ENCODE results near the gene CHAD. TPM values are rescaled to one million over a fixed set of nuclear protein-coding genes. Genes with fewer than 3 reads are reported as not detected.
A peak's percentile ranks its signal among the peaks of the same experiment; 100 is the strongest.
"Not testable (repeated sequence)": the region's sequence is repeated elsewhere in the genome, so short reads cannot be mapped to it uniquely, and the experiment has no call there.

Gene CHAD
- total RNA-seq, 1 donor from 2014 or later: 0.12 TPM

DNA sequence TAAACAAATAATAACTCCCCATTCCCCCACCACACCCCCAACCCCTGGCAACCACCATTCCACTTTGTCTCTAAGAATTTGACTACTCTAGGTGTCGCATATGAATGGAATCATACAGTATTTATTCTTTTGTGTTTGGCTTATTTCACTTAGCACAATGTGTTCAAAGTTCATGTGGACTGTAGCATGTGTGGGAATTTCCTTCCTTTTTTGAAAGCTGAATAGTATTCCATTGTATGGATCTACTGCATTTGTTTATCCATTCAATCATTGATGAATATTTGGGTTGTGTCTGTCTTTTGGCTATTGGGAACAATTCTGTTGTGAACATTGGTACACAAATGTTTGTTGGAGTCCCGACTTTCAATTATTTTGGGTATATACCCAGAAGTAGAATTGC is 45.9 kb downstream of the CHAD start:
- Mint-ChIP-seq H3K9me3 (ENCODE audit: low read depth) (no peaks in the 10 kb centered on the region), H3K36me3 (ENCODE audit: low read depth) (no peaks in the 10 kb centered on the region), H3K4me3 (ENCODE audit: unreplicated experiment) (no peak overlapping the region), H3K4me1 (ENCODE audit: low read depth) (peaks cover 39% of the 10 kb centered on the region), H3K27ac (ENCODE audit: unreplicated experiment) (no peak overlapping the region), H3K27me3 (ENCODE audit: low read depth) (peaks cover 3% of the 10 kb centered on the region)
- no peak for DNase-seq (ENCODE audit: low spot score)
- no peak for TF ChIP-seq CTCF (IDR thresholded peaks at IDR 0.05)

DNA sequence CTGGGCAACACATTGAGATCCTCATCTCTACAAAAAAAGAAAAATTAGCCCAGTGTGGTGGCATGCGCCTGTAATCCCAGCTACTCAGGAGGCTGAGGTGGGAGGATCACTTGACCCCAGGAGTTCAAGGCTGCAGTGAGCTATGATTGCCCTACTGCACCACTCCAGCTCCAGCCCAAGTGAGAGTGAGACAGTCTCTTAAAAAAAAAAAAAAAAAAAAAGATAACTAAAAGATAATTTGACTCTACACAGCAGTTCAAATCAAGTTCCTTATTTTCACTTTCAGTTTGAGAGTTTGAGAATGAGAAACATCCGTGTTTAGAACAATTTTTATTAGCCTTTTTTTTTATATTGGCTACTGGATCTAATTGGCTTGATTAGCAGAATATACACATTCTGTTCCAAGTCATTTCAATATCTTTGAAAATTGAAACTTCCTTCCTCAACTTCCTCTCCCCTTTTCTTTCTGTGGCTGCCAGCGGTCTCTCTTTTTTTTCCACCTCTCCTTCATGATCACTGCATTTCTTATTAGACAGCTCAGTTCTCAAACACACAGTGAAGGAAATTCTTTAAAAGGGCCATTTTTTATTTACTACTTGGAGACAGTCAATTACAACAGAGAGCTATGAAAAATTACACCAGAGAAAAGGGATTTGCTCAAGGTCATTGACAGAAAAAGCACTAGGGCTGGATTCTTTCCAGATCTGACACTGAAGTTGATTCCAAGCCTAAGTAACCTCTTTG is 47.2 kb downstream of the CHAD start:
- H3K4me3 Mint-ChIP-seq (ENCODE audit: unreplicated experiment): peak overlapping the region; percentile 31
- H3K9me3 Mint-ChIP-seq (ENCODE audit: low read depth): no peaks in the 10 kb centered on the region
- no peak for TF ChIP-seq CTCF (IDR thresholded peaks at IDR 0.05)

GRCh38 chr17:50420419-50421112 is 48.1 kb downstream of the CHAD start:
- no peak for DNase-seq (ENCODE audit: low spot score)
- Mint-ChIP-seq H3K36me3 (ENCODE audit: low read depth) (no peaks in the 10 kb centered on the region), H3K4me1 (ENCODE audit: low read depth) (peaks cover 24% of the 10 kb centered on the region), H3K9me3 (ENCODE audit: low read depth) (no peaks in the 10 kb centered on the region), H3K27ac (ENCODE audit: unreplicated experiment) (peak overlapping the region; percentile 25), H3K27me3 (ENCODE audit: low read depth) (peaks cover 3% of the 10 kb centered on the region), H3K4me3 (ENCODE audit: unreplicated experiment) (no peak overlapping the region)
- TF ChIP-seq CTCF (IDR thresholded peaks at IDR 0.05): no peak

More for the DNA sequence above, 47.2 kb downstream of the CHAD start:
- Mint-ChIP-seq H3K36me3 (ENCODE audit: low read depth) (no peaks in the 10 kb centered on the region), H3K4me1 (ENCODE audit: low read depth) (peaks cover 27% of the 10 kb centered on the region), H3K27me3 (ENCODE audit: low read depth) (peaks cover 3% of the 10 kb centered on the region), H3K27ac (ENCODE audit: unreplicated experiment) (peak overlapping the region; percentile 13)
- DNase-seq (ENCODE audit: low spot score): no peak

DNA sequence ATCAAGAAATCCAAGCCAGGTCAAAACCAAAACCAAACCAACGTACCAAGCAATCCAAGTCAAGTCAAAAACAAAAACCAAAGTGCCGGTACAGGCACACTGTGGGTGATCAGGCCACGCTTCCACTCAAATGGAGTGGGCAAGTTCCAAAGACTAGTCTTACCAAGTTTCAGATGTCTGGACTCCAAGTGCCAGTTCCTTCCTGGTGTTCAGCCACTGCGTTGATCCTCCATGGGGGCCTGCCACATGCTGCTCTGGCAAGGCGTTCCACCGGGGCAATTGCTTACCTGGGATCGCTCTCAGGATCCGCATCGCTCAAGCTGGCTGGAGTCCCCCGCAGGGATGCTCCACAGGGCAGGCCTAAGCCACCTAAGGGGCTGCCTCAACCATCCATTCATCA is 49.1 kb downstream of the CHAD start:
- H3K4me3 Mint-ChIP-seq (ENCODE audit: unreplicated experiment); H3K27ac Mint-ChIP-seq (ENCODE audit: unreplicated experiment); H3K36me3 Mint-ChIP-seq (ENCODE audit: low read depth); DNase-seq (ENCODE audit: low spot score); H3K27me3 Mint-ChIP-seq (ENCODE audit: low read depth); H3K9me3 Mint-ChIP-seq (ENCODE audit: low read depth): not testable (repeated sequence)
- peaks cover 20% of the 10 kb centered on the region for H3K4me1 Mint-ChIP-seq (ENCODE audit: low read depth)

DNA sequence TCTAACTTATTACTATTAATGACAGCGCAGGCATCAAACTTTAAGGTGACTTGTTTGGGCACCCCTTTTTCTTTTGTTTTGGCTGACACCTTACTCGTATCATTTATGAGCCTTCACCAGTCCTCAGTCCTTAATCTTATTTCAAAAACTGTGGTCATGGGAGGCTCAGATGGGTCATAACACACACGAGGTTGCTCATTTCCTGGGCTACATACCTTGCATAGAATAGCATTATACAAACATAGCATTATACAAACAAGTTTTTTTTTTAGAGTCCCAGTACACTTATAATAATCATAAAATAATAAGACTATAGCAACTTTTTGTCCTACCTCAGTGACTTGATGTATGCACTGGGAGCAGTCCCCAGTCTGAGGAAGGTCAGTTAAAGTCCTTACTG is 53.9 kb downstream of the CHAD start:
- Mint-ChIP-seq H3K4me1 (ENCODE audit: low read depth) (no peaks in the 10 kb centered on the region), H3K4me3 (ENCODE audit: unreplicated experiment) (no peak overlapping the region), H3K9me3 (ENCODE audit: low read depth) (no peaks in the 10 kb centered on the region), H3K27me3 (ENCODE audit: low read depth) (peaks cover 3% of the 10 kb centered on the region), H3K27ac (ENCODE audit: unreplicated experiment) (no peak overlapping the region), H3K36me3 (ENCODE audit: low read depth) (no peaks in the 10 kb centered on the region)
- TF ChIP-seq CTCF (IDR thresholded peaks at IDR 0.05): no peak
- DNase-seq (ENCODE audit: low spot score): no peak

Other genes with a start within 250 kb of the CHAD start
- gene TMEM92, start 194.4 kb downstream of the CHAD start, total RNA-seq: 1.6 to 1.7 TPM (median 1.7 TPM) in 3 replicates
- 33.5 to 34.1 TPM (median 33.7 TPM) in 3 replicates for gene XYLT2, start 122.8 kb downstream of the CHAD start, total RNA-seq
- 48.7 to 61.4 TPM (median 49.8 TPM) in 3 replicates for gene MRPL27, start 95.7 kb downstream of the CHAD start, total RNA-seq
- gene EME1, start 95.7 kb downstream of the CHAD start, total RNA-seq: 1.9 to 6.8 TPM (median 2.5 TPM) in 3 replicates
- 144 to 162 TPM (median 148 TPM) in 3 replicates for gene LRRC59, start 71.4 kb downstream of the CHAD start, total RNA-seq
- 17.4 to 22.5 TPM (median 19.9 TPM) in 3 replicates for gene ACSF2, start 42.7 kb downstream of the CHAD start, total RNA-seq
- gene RSAD1, start 10.0 kb upstream of the CHAD start, total RNA-seq: 28.6 to 33.4 TPM (median 29.8 TPM) in 3 replicates
- 0.99 to 1.2 TPM (median 1.00 TPM) in 3 replicates for gene MYCBPAP, start 39.6 kb upstream of the CHAD start, total RNA-seq
- not detected in 3 replicates for gene EPN3, start 63.9 kb upstream of the CHAD start, total RNA-seq
- gene SPATA20, start 78.3 kb upstream of the CHAD start, total RNA-seq: 51.0 to 60.1 TPM (median 51.8 TPM) in 3 replicates
- 0.05 to 0.41 TPM (median 0.10 TPM) in 3 replicates for gene CACNA1G, start 91.8 kb upstream of the CHAD start, total RNA-seq
- gene ABCC3, start 166.0 kb upstream of the CHAD start, total RNA-seq: 1.9 to 16.0 TPM (median 2.8 TPM) in 3 replicates
- gene ANKRD40, start 239.0 kb upstream of the CHAD start, total RNA-seq: 34.6 to 39.4 TPM (median 36.1 TPM) in 3 replicates